Measurements from ENCODE around the gene DYNLT4. TPM values are rescaled to one million over a fixed set of nuclear protein-coding genes. Genes with fewer than 3 reads are reported as not detected.

DYNLT4 gene
- total and polyA plus RNA-seq, 8 donors = 0.38 to 25.5 (median 2.5) TPM; not detected in 4

- Histone ChIP-seq H3K4me3 (peak overlapping the region; percentile 14 to 35 (median 19)), H3K9me3 (no peaks in the 10 kb centered on the region), H3K27me3 (no peaks in the 10 kb centered on the region), H3K4me1 (peaks cover 65 to 95% (median 78%) of the 10 kb centered on the region in 4 donors), H3K36me3 (peaks cover 12 to 26% (median 23%) of the 10 kb centered on the region in 4 donors), H3K27ac (peak overlapping the region; percentile 83 to 99 (median 97))
- no peak for TF ChIP-seq EP300 (IDR thresholded peaks at IDR 0.05)
- TF ChIP-seq POLR2A (IDR thresholded peaks at IDR 0.05) = peak in 1 of 4 donors; percentile 12
- TF ChIP-seq CTCF (IDR thresholded peaks at IDR 0.05) = no peak
- peak in 1 of 3 donors; percentile 20 for TF ChIP-seq POLR2AphosphoS5 (IDR thresholded peaks at IDR 0.05)
- peak; percentile 51 to 87 for DNase-seq
- intact Hi-C loops (cut with DNase I; ENCODE audit: low total_unique reads) = no loop called here
- WGBS, 5 donors = 21 to 45% (median 37%) methylated on average over 6 of the region's 6 CpGs
Measured at GRCh38 chr1:44808938-44809917, 2.1 kb upstream of the DYNLT4 start.

GRCh38 chr1:44808063-44808937 lies 1.1 kb upstream of the DYNLT4 start, which contains the start of gene BTBD19:
BTBD19 (plus strand) TSS chr1:44808523; CDS start chr1:44808821, 298 bp downstream.
- intact Hi-C loops (cut with DNase I; ENCODE audit: low total_unique reads) = no loop called here
- Histone ChIP-seq H3K4me3 (peak within 1 kb of the TSS; percentile 14 to 35 (median 19)), H3K27ac (peak within 1 kb of the TSS; percentile 83 to 99 (median 97)), H3K9me3 (no peaks in the 10 kb centered on the region), H3K36me3 (peaks cover 20 to 35% (median 33%) of the 10 kb centered on the region in 4 donors), H3K4me1 (peaks cover 62 to 98% (median 76%) of the 10 kb centered on the region in 4 donors), H3K27me3 (no peaks in the 10 kb centered on the region)
- DNase-seq = peak; percentile 51 to 95
- 21 to 31% (median 24%) methylated on average over 22 to 23 of the region's 23 CpGs for WGBS, 5 donors
- no peak for TF ChIP-seq POLR2AphosphoS5 (IDR thresholded peaks at IDR 0.05)
- TF ChIP-seq POLR2A (IDR thresholded peaks at IDR 0.05) = no peak

- 0 to 3% (median 2%) methylated on average over 12 to 16 of the region's 16 CpGs for WGBS, 5 donors
- H3K4me3 ChIP-seq = peak overlapping the region in 2 of 4 donors; percentile 9 to 35
- DNase-seq = peak; percentile 95 to 98
- H3K27me3 ChIP-seq = no peaks in the 10 kb centered on the region
- H3K9me3 ChIP-seq = no peaks in the 10 kb centered on the region
- H3K36me3 ChIP-seq = peaks cover 28 to 43% (median 40%) of the 10 kb centered on the region in 4 donors
- H3K27ac ChIP-seq = peak overlapping the region; percentile 83 to 99 (median 97)
- TF ChIP-seq CTCF (IDR thresholded peaks at IDR 0.05) (no peak), POLR2A (IDR thresholded peaks at IDR 0.05) (no peak), EP300 (IDR thresholded peaks at IDR 0.05) (peak; percentile 19), POLR2AphosphoS5 (IDR thresholded peaks at IDR 0.05) (peak; percentile 77 to 96 (median 94))
- intact Hi-C loops (cut with DNase I; ENCODE audit: low total_unique reads) = no loop called here
- H3K4me1 ChIP-seq = peaks cover 60 to 98% (median 71%) of the 10 kb centered on the region in 4 donors
Measured at GRCh38 chr1:44807364-44808062, 362 bp upstream of the DYNLT4 start.

- 92 to 97% (median 93%) methylated on average over 17 to 70 of the region's 70 CpGs for WGBS, 5 donors
- H3K9me3 ChIP-seq = no peaks in the 10 kb centered on the region
- DNase-seq = peak in 1 of 2 donors; percentile 17
- H3K4me3 ChIP-seq = peak overlapping the region in 2 of 4 donors; percentile 9 to 20
- intact Hi-C loops (cut with DNase I; ENCODE audit: low total_unique reads) = no loop called here
- H3K4me1 ChIP-seq = peaks cover 63 to 98% (median 75%) of the 10 kb centered on the region in 4 donors
- peak overlapping the region; percentile 83 to 99 (median 97) for H3K27ac ChIP-seq
- no peaks in the 10 kb centered on the region for H3K27me3 ChIP-seq
- TF ChIP-seq CTCF (IDR thresholded peaks at IDR 0.05) = no peak
- H3K36me3 ChIP-seq = peaks cover 28 to 47% (median 43%) of the 10 kb centered on the region in 4 donors
Measured at GRCh38 chr1:44806025-44806703, 987 bp downstream of the DYNLT4 start.
